ENCODE data around the gene NNAT. TPM values are rescaled to one million over a fixed set of nuclear protein-coding genes. Genes with fewer than 3 reads are reported as not detected.

The NNAT gene
- total and polyA plus RNA-seq, 10 donors = 0.20 to 0.35 (median 0.29) TPM; not detected in 5

DNA sequence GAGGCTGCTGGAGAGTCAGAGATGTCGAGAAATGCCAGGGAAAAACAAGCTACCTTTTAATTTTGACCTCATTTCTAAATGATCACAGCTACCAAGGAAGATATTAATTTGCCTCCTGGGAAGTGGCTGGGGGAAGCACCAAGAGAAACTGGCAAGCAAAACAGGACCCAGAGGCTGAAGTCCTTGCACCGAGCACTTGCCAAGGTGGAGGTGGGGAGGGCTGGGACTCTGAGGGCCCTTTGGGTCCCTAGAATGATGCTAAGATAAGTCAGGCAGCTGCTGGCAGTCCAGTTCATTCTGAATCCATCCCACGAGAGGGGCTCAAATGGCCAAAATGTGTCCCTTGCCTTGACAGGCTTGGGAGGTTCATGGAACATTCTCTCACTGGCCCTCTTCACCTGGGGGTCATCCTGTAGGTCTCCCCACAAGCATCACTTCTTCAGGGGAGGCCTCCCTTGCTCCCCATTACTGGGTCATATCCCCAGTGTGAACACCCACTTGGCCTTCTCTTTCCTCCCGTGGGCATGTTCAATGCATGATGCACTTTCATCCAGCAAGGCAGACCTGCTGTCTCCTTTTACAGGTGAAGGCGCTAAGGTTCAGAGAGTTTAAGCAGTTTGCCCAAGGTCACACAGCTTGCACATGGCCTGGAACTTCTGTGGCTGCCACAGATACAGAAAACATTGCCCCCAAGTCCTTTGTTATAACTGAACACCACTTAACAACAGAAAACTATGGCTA lies 45.7 kb downstream of the NNAT start:
- no peaks in the 10 kb centered on the region for H3K36me3 ChIP-seq
- DNase-seq = no peak
- no peak overlapping the region for H3K4me3 ChIP-seq
- intact Hi-C loops (cut with DNase I; ENCODE audit: low total_unique reads) = loop anchor here (5.0 kb wide), 1 partner anchor 426 kb away; no protein-coding TSS in a partner anchor
- peaks cover 0 to 91% (median 15%) of the 10 kb centered on the region in 7 donors for H3K27me3 ChIP-seq (replicated peaks in 1 of 7)
- 53 to 75% (median 69%) methylated on average over 5 of the region's 5 CpGs for WGBS, 5 donors
- H3K9me3 ChIP-seq = no peaks in the 10 kb centered on the region
- TF ChIP-seq, protein P1, sequence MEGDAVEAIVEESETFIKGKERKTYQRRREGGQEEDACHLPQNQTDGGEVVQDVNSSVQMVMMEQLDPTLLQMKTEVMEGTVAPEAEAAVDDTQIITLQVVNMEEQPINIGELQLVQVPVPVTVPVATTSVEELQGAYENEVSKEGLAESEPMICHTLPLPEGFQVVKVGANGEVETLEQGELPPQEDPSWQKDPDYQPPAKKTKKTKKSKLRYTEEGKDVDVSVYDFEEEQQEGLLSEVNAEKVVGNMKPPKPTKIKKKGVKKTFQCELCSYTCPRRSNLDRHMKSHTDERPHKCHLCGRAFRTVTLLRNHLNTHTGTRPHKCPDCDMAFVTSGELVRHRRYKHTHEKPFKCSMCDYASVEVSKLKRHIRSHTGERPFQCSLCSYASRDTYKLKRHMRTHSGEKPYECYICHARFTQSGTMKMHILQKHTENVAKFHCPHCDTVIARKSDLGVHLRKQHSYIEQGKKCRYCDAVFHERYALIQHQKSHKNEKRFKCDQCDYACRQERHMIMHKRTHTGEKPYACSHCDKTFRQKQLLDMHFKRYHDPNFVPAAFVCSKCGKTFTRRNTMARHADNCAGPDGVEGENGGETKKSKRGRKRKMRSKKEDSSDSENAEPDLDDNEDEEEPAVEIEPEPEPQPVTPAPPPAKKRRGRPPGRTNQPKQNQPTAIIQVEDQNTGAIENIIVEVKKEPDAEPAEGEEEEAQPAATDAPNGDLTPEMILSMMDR (IDR thresholded peaks at IDR 0.05 in 8 of 11, conservative IDR thresholded peaks at IDR 0.05 in 3 of 11) = no peak
- TF ChIP-seq POLR2AphosphoS5 (IDR thresholded peaks at IDR 0.05) = no peak
- TF ChIP-seq POLR2A (IDR thresholded peaks at IDR 0.05) = no peak
- H3K27ac ChIP-seq = no peak overlapping the region
- peaks cover 0 to 20% (median 6%) of the 10 kb centered on the region in 6 donors for H3K4me1 ChIP-seq

- Histone ChIP-seq H3K4me3 (no peak overlapping the region), H3K36me3 (no peaks in the 10 kb centered on the region), H3K4me1 (peaks cover 0 to 20% (median 6%) of the 10 kb centered on the region in 6 donors), H3K27me3 (replicated peaks in 1 of 7) (peaks cover 0 to 88% (median 12%) of the 10 kb centered on the region in 7 donors), H3K9me3 (no peaks in the 10 kb centered on the region), H3K27ac (no peak overlapping the region)
- 24 to 33% (median 25%) methylated on average over 7 of the region's 7 CpGs for WGBS, 5 donors
- intact Hi-C loops (cut with DNase I; ENCODE audit: low total_unique reads) = loop anchor here (5.0 kb wide), 1 partner anchor 425 kb away; no protein-coding TSS in a partner anchor
- TF ChIP-seq, protein P1 (IDR thresholded peaks at IDR 0.05 in 8 of 11, conservative IDR thresholded peaks at IDR 0.05 in 3 of 11) = no peak
- TF ChIP-seq POLR2A (IDR thresholded peaks at IDR 0.05) (no peak), POLR2AphosphoS5 (IDR thresholded peaks at IDR 0.05) (no peak)
- DNase-seq = no peak
Observed at GRCh38 chr20:37567331-37567665, 46.2 kb downstream of the NNAT start.

- no peak for DNase-seq
- no peak overlapping the region for H3K4me3 ChIP-seq
- no peaks in the 10 kb centered on the region for H3K36me3 ChIP-seq
- H3K4me1 ChIP-seq = peaks cover 0 to 20% (median 6%) of the 10 kb centered on the region in 6 donors
- intact Hi-C loops (cut with DNase I; ENCODE audit: low total_unique reads) = loop anchor here (5.0 kb wide), 1 partner anchor 424 kb away; no protein-coding TSS in a partner anchor
- TF ChIP-seq, protein P1 (IDR thresholded peaks at IDR 0.05 in 8 of 11, conservative IDR thresholded peaks at IDR 0.05 in 3 of 11) = no peak
- TF ChIP-seq POLR2AphosphoS5 (IDR thresholded peaks at IDR 0.05) (no peak), POLR2A (IDR thresholded peaks at IDR 0.05) (no peak)
- no peak overlapping the region for H3K27ac ChIP-seq
- WGBS, 5 donors = 2 to 8% (median 4%) methylated on average over 13 of the region's 13 CpGs
- no peaks in the 10 kb centered on the region for H3K9me3 ChIP-seq
- H3K27me3 ChIP-seq (replicated peaks in 1 of 7) = peaks cover 0 to 86% (median 12%) of the 10 kb centered on the region in 7 donors
Observed at GRCh38 chr20:37567671-37568588, 46.9 kb downstream of the NNAT start.

All from spleen (tissue), 11 donors.